K562 (cell line): ENCODE data around the gene GOLGA6L24.
"Not testable (repeated sequence)": the region's sequence is repeated elsewhere in the genome, so short reads cannot be mapped to it uniquely, and the experiment has no call there.

Experiments
- POLR2A ChIP-seq: fragments of 450-650 bp; conservative IDR thresholded peaks from 2 replicates; pipeline ENCODE4 v1.6.1; 2016
- SIRT6 ChIP-seq: IDR thresholded peaks from one replicate; pipeline ENCODE4 v1.6.1; 2012; ENCODE audit warnings: low read depth, mild to moderate bottlenecking, control low read depth, inconsistent platforms, low read length, moderate library complexity
- SMC3 ChIP-seq: conservative IDR thresholded peaks from 2 replicates; pipeline ENCODE4 v1.6.1; 2011; ENCODE audit warnings: low read depth, low read length, improper control_type of control experiment; ENCODE audit not compliant: insufficient read depth
- THRA ChIP-seq: fragments of 450-650 bp; IDR thresholded peaks from 2 replicates; pipeline ENCODE4 v1.6.1; 2017; ENCODE audit warnings: mild to moderate bottlenecking, moderate library complexity

GRCh38 chr15:28321358-28322078, 36.4 kb downstream of the GOLGA6L24 start:
- not testable (repeated sequence) for TF ChIP-seq SMC3, THRA, POLR2A, SIRT6
